SIG-M5 treated with dmso at 0.1 percent for 504 hours (cell line): ENCODE measurements around the gene HM13.
"Not testable (repeated sequence)": the region's sequence is repeated elsewhere in the genome, so short reads cannot be mapped to it uniquely, and the experiment has no call there.

Source experiments
- DNase-seq: peaks from one replicate; lab custom pipeline; 2025; ENCODE audit not compliant: unreplicated experiment; lab: John Stamatoyannopoulos, UW

The HM13 gene

GRCh38 chr20:31565699-31566318, 51.6 kb downstream of the HM13 start:
- no peak for DNase-seq

- no peak for DNase-seq
These were observed 52.0 kb downstream of the HM13 start for GRCh38 chr20:31566319-31566657.

- DNase-seq: no peak
These were observed 52.6 kb downstream of the HM13 start for GRCh38 chr20:31566658-31567379.

- no peak for DNase-seq
These were observed 53.1 kb downstream of the HM13 start for GRCh38 chr20:31567380-31567720.

GRCh38 chr20:31568041-31568731, 53.9 kb downstream of the HM13 start:
- no peak for DNase-seq

GRCh38 chr20:31568773-31569162, 54.5 kb downstream of the HM13 start:
- no peak for DNase-seq

GRCh38 chr20:31569163-31570020, 55.1 kb downstream of the HM13 start:
- DNase-seq: peak; percentile 35

GRCh38 chr20:31570021-31570463, 55.8 kb downstream of the HM13 start:
- no peak for DNase-seq

- no peak for DNase-seq
These were observed 56.7 kb downstream of the HM13 start for GRCh38 chr20:31570735-31571617.

GRCh38 chr20:31572042-31572700, 57.9 kb downstream of the HM13 start:
- DNase-seq: no peak

GRCh38 chr20:31572701-31573554, 58.7 kb downstream of the HM13 start:
- peak; percentile 92 for DNase-seq

GRCh38 chr20:31573555-31574321, 59.5 kb downstream of the HM13 start:
- no peak for DNase-seq

- DNase-seq: not testable (repeated sequence)
These were observed 60.7 kb downstream of the HM13 start for GRCh38 chr20:31574986-31575385.

GRCh38 chr20:31576751-31577150, 62.5 kb downstream of the HM13 start:
- no peak for DNase-seq

- DNase-seq: no peak
These were observed 63.0 kb downstream of the HM13 start for GRCh38 chr20:31577194-31577593.

GRCh38 chr20:31578448-31579138, 64.4 kb downstream of the HM13 start:
- no peak for DNase-seq

- no peak for DNase-seq
These were observed 65.0 kb downstream of the HM13 start for GRCh38 chr20:31579245-31579644.
